ENCODE measurements around the gene IVNS1ABP. TPM values are rescaled to one million over a fixed set of nuclear protein-coding genes. Genes with fewer than 3 reads are reported as not detected.

The IVNS1ABP gene
- total and polyA plus RNA-seq, 12 donors = 26.0 to 132 (median 64.2) TPM

DNA sequence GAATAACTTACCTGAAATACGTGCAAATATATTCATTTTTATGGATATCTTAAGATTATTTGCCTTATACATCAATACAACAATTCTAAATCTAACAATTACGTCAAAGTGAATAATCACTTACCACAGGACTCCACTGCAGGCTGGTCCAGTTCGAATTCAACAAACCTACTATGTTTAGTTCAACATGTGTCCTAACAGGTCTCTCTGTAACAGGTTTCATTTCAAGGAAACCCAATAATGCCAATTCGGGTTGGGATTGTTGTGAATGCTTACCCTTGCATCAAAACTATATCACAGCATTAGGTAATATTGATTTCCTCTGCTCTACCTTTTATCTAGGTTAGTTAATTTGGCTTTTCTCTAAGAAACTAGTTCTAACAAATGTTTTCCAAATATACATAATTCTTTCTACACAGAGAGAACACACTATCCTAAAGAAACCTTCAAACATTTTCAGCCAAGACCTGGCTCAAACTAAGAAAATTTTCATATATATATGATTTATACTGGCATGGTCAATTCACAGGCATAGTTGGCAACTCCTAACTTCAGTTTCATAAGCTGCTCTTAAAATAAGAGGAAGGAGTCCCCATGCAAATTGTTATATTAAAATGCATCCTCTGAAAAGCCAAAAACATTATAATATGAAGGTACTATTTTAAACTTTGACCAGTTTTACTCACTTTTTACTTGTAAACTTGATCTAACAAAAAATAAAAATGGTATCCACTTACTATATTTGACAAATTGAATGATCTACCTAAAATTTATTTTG lies 4.5 kb downstream of the IVNS1ABP start:
- peaks cover 6 to 75% (median 66%) of the 10 kb centered on the region in 9 donors for H3K4me1 ChIP-seq
- 62 to 65% methylated on average over 4 of the region's 4 CpGs for WGBS, 2 donors

DNA sequence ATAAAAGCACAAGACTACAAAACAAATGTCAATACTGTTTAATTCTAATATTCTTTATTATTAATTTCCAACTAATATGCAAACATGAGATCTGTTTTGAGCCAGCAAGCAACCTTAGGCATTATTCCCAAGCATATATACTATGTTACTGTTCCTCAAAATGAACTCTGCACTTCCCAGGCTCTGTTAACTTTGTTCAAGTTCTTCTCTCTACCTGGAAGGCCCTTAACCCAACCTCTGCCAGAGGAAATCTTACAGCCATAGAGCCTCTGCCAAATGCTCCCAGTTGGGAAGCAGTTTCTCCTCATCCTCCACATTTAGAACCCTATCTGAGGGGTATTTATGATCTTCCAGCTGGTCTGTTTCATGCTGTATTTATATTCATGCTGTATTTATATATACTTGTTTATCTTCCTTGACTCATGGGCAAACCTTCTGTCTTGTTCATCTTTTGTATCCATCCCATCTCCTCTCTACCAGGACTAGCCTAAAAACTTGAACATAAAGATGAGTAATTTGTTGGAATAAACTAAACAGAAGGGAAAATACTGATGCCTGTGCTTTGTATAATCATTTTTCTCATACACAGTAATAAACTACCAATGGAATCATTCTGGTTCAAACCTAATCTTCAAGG lies 5.3 kb downstream of the IVNS1ABP start:
- peaks cover 6 to 74% (median 64%) of the 10 kb centered on the region in 9 donors for H3K4me1 ChIP-seq

More for the DNA sequence above, 4.5 kb downstream of the IVNS1ABP start:
- TF ChIP-seq, protein P1, sequence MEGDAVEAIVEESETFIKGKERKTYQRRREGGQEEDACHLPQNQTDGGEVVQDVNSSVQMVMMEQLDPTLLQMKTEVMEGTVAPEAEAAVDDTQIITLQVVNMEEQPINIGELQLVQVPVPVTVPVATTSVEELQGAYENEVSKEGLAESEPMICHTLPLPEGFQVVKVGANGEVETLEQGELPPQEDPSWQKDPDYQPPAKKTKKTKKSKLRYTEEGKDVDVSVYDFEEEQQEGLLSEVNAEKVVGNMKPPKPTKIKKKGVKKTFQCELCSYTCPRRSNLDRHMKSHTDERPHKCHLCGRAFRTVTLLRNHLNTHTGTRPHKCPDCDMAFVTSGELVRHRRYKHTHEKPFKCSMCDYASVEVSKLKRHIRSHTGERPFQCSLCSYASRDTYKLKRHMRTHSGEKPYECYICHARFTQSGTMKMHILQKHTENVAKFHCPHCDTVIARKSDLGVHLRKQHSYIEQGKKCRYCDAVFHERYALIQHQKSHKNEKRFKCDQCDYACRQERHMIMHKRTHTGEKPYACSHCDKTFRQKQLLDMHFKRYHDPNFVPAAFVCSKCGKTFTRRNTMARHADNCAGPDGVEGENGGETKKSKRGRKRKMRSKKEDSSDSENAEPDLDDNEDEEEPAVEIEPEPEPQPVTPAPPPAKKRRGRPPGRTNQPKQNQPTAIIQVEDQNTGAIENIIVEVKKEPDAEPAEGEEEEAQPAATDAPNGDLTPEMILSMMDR (IDR thresholded peaks at IDR 0.05) = no peak
- Histone ChIP-seq H3K36me3 (peaks cover 0 to 45% (median 28%) of the 10 kb centered on the region in 9 donors), H3K27me3 (no peaks in the 10 kb centered on the region), H3K27ac (peak overlapping the region in 3 of 10 donors; percentile 0 to 97 (median 42)), H3K4me3 (peak overlapping the region in 5 of 10 donors; percentile 89 to 99 (median 98)), H3K9me3 (no peaks in the 10 kb centered on the region)
- ATAC-seq (no peak), DNase-seq (no peak)
- intact Hi-C loops (cut with DNase I) = loop anchor here in 7 of 10 donors (5.0 to 10.0 kb wide), 5 partner anchors 158 to 362 kb away; partner anchors contain the start of genes SWT1 (in 2 of the 7) and TRMT1L (in 2 of the 7)

DNA sequence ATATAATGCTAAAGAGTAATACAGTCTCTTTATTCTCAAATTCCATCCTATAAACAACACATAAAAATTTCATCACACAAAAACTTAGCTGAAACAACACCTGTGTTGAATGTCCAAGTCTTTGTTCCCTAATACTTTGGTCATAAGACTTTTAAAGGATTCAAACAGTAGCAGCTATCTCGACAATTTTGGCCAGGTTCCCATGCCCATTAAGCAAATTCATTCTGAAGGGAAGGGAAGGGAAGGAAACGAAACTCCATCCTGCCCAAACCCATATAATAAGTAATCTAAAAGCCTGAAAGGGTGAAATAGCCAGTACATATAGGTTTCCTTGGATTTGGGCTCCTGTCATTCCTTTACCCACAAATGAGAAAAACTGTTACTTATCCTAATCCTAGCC lies 7.5 kb downstream of the IVNS1ABP start:
- Histone ChIP-seq H3K36me3 (peaks cover 0 to 75% (median 56%) of the 10 kb centered on the region in 9 donors), H3K27ac (peak overlapping the region in 3 of 10 donors; percentile 3 to 49 (median 6)), H3K4me3 (no peak overlapping the region), H3K9me3 (no peaks in the 10 kb centered on the region), H3K27me3 (no peaks in the 10 kb centered on the region), H3K4me1 (peaks cover 6 to 61% (median 53%) of the 10 kb centered on the region in 9 donors)
- DNase-seq (peak in 1 of 2 donors; percentile 50), ATAC-seq (peak in 3 of 8 donors; percentile 25 to 48 (median 32))
- intact Hi-C loops (cut with DNase I) = no loop called here
- TF ChIP-seq, protein P1 (IDR thresholded peaks at IDR 0.05) = no peak
- WGBS, 2 donors = 11 to 16% methylated on average over 2 of the region's 2 CpGs

More for the DNA sequence above, 5.3 kb downstream of the IVNS1ABP start:
- TF ChIP-seq, protein P1 (IDR thresholded peaks at IDR 0.05) = no peak
- ATAC-seq (no peak), DNase-seq (no peak)
- intact Hi-C loops (cut with DNase I) = loop anchor here in 7 of 10 donors (5.0 to 10.0 kb wide), 5 partner anchors 157 to 363 kb away; partner anchors contain the start of genes SWT1 (in 2 of the 7) and TRMT1L (in 2 of the 7)
- peak overlapping the region in 2 of 10 donors; percentile 5 to 28 for H3K27ac ChIP-seq
- H3K27me3 ChIP-seq = no peaks in the 10 kb centered on the region
- peak overlapping the region in 3 of 10 donors; percentile 0 to 99 (median 99) for H3K4me3 ChIP-seq
- H3K9me3 ChIP-seq = no peaks in the 10 kb centered on the region
- H3K36me3 ChIP-seq = peaks cover 0 to 54% (median 35%) of the 10 kb centered on the region in 9 donors

DNA sequence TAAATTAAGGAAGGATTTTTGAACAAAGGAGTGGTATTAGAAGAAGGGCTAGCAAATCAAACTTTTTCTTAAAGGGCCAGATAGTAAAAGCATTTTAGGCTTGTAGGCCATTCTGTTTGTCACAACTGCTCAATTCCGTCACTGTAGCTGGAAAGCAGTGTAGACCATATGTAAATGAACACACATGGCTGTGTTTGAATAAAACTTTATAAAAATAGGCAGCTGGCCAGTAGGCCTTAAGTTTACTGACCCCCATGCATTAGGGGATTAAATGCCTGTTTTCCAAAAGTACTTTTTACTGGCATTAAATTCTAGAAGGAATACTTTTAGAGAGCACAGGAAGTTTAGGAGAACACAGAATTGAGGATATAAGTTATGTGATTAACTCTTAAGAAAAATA lies 8.9 kb downstream of the IVNS1ABP start:
- TF ChIP-seq, protein P1 (IDR thresholded peaks at IDR 0.05) = no peak
- peaks cover 2 to 47% (median 39%) of the 10 kb centered on the region in 9 donors for H3K4me1 ChIP-seq
- peaks cover 0 to 90% (median 69%) of the 10 kb centered on the region in 9 donors for H3K36me3 ChIP-seq
- H3K4me3 ChIP-seq = no peak overlapping the region
- ATAC-seq = no peak
- no peaks in the 10 kb centered on the region for H3K9me3 ChIP-seq
- H3K27me3 ChIP-seq = no peaks in the 10 kb centered on the region
- H3K27ac ChIP-seq = no peak overlapping the region
- intact Hi-C loops (cut with DNase I) = no loop called here
- WGBS, 2 donors = 94% methylated on average over 1 of the region's 1 CpG
- no peak for DNase-seq

Measured in heart right ventricle (tissue), 16 donors.